Nucleus accumbens (tissue), 56 donors: Measurements from ENCODE around the gene SLC18B1.

ENCODE experiments used
- DNase-seq, 56 donors: peaks; one replicate each; lab custom pipeline; 2025; lab: John Stamatoyannopoulos, UW

The SLC18B1 gene

DNA sequence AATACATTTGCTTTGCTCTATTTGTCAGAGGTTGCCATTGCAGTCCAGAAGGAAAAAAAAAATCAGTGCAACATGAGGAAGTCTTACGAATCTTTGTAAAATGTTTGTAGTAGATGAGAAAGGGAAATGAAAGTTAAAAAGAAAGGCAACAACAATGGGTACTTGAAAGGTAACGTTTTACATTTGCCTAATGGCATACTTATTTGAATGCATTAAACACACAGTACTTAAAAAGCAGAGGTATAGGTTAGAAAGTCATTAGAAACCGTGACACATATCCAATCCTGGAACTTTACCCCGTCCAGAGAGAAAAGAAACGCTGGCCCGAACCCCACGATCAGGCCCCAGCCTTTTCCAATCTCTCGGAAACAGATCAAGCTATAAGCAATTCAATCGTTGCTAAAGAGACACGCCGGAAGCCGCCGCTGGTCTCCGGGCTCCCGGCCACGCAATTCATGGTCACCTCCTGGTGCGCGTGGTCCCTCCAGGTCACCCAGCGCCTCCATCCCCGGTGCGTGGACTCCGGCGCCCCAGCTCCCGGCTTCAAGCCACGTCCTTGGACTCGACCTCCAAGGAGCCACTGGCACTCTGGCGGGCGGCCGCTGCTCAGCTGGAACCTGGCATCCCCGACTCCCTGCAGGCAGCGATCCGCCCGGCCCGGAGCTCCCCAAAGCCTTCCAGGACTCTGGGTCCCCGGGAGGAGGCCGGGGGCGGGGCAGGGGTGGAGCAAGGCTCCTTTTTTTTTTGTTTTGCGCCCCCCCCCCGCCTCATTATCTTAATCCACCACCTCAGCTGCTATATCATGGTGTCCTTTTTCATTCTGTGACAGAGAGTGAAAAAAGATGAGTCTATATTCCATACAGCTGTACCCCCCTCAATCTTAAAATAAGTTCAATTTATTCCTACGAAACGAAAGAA lies at the start of gene SLC18B1:
Gene SLC18B1 (minus strand): TSS at position 687 of the 918 bp plus-strand sequence. CDS start 181 bp downstream, at position 506.
- peak in 55 of 56 donors; percentile 9 to 82 (median 50) for DNase-seq

DNA sequence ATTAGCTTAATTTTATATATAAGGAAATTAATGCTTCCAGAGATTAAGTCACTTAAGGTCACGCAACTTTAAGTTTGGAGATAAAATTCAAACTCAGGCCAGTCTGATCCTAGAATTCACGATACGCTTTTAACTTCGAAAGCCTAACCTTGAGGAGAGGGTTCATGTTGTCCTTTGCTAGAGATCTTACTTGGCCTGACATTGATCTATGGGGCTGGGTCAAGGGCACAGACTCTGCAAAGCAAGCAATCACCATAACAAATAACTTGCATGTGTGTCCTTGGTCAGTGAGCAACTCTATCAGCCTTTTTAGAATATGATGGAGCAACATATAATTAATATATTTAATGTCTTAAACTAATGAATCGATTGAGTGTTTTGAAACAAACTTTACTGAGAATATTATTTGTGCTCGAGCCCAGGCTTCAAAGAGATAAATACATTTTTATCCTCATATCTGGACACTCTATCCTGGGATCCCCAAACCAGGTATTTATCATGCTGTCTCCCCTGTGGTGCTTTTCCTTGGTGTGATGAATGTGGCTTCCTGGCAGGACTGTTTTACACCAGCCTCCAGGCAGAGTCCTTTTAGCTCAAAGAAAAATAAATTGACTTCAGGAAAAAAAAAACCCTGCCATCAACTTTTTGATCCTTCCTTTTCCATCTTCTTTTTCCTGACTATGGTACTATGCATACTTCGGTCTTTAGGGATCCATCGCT lies 45.0 kb upstream of the SLC18B1 start:
- no peak for DNase-seq

DNA sequence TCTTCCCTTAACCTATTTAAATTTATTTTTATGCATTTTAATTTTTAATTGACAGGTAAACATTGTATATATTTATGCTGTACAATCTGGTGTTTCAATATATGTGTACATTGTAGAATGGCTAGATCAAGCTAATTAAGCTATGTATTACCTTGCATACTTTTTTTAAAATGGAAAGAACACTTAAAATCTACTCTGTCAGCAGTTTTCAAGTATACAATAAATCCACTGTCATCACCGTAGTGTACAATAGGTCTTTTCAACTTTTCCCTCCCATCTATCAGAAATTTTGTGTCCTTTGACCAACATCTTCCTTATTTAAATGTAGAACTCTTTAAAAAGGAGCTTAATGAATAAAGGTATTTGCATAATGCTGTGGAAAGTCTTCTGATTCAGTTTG lies 43.5 kb upstream of the SLC18B1 start:
- DNase-seq, result no peak

GRCh38 chr6:132832891-132833290 lies 34.5 kb upstream of the SLC18B1 start:
- no peak for DNase-seq

DNA sequence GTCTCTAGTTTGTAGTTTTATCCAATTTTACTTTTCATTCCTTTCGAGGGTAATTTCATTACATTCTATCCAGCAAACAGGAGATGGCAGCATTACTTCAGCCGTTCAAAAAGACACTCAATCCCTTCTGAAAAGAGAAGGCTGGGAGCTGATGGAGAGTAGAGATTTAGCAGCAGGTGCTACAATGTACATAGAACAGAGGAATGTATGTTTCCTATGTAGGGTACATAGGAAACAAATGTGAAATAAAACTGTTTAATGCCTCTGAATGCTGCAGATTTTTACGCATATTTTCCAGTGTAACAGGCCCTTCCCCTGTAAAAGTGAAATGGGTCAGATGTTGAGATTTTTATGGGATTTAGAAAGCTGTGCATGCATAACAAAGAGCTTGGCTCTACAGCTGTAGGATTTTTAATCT lies 31.9 kb upstream of the SLC18B1 start:
- DNase-seq, result peak in 8 of 56 donors; percentile 1 to 45 (median 6)

- no peak for DNase-seq
These were observed 22.4 kb upstream of the SLC18B1 start for GRCh38 chr6:132820629-132821381.

DNA sequence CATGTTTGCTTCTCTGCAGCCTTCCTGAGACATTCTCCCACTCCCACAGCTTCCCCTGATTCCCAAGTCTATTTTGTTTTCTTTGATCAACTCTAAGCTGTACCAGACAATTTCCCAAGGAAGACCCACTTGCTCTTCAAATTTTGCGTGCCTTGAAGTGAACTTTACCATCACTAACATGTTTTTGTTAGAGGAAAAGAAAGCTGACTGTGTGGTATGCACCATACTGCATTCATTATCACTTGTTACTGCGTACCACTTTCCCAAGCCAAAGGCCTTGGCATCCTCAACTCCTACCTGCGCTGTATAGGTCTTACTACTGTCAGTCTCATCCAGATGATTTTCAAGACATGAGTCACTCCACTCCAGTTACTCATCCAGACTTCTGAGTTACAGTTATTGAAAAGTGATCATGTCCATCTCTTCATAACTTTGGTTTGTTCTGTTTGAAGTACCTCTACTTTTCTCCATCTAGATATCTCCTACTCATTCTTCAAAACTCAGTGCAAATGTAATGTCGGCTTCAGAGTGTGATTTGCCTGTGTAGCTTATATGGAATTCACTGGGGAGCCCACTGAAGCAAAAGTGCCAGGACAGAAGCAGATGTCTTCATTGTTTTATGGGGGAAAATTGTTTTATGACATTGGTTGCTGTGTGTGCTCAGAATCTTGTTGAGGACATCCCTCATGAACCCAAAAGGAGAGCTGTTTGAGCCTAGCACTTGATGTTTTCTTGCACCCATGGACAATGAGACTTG lies 21.1 kb upstream of the SLC18B1 start:
- no peak for DNase-seq

DNA sequence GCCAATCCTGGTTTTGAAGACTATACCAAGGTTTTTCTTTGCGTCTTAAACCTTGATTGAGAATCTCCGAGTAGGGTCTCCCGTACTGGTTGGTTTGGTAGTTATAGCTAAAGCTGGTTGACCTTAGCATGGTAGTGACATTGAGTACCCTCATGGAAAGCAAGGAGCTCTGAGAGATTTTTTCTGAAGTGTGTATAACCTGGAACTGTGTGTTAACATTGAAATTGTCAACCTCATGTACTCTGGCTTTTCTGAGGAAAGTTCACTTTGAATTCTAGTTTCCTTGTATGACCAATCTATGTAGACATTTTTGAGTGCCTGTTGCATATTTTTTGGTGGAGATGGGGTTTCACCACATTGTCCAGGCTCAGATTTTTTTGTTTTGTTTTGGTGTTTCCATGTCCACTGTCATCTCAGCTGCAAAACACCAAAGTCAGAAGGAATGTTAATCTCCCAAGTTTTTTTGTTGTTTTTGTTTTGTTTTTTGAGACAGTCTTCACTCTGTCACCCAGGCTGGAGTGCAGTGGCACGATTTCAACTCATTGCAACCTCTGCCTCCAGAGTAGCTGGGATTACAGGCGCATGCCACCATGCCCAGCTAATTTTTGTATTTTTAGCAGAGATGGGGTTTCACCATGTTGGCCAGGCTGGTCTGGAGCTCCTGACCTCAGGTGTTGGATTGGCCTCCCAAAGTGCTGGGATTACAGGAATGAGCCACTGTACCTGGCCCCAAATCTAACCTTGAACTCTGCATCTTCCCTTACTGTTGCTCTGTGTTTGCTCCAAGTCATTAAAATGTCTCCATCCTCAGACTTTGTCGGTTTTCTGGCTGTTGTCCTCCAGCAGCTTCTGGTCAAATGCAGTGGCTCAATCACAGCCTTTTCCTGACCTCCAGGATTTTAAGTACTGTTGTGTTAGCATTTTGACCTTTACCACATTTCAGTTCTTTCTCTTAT lies 20.2 kb upstream of the SLC18B1 start:
- no peak for DNase-seq

- DNase-seq, result no peak
These were observed 19.3 kb upstream of the SLC18B1 start for GRCh38 chr6:132817554-132818403.

DNA sequence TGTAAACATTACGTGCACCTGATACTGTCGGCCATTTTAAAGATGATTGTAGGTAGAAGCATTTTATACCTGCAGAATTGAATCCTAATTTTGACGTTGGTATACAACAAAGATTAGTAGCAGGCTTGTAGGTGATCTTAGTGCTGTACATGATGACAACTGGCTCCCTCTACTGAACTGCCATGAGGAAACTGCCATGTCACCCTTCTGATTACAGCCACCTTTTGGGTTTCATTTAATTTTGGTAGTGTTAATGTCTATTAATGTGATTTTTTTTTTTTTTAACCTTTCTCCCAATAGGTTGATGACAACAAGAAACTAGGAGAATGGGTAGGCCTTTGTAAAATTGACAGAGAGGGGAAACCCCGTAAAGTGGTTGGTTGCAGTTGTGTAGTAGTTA lies 18.2 kb upstream of the SLC18B1 start:
- no peak for DNase-seq

GRCh38 chr6:132814716-132815570 lies 16.5 kb upstream of the SLC18B1 start:
- peak in 1 of 56 donors; percentile 48 for DNase-seq

- peak in 46 of 56 donors; percentile 4 to 74 (median 44) for DNase-seq
These were observed 14.9 kb upstream of the SLC18B1 start for GRCh38 chr6:132813173-132813856.

DNA sequence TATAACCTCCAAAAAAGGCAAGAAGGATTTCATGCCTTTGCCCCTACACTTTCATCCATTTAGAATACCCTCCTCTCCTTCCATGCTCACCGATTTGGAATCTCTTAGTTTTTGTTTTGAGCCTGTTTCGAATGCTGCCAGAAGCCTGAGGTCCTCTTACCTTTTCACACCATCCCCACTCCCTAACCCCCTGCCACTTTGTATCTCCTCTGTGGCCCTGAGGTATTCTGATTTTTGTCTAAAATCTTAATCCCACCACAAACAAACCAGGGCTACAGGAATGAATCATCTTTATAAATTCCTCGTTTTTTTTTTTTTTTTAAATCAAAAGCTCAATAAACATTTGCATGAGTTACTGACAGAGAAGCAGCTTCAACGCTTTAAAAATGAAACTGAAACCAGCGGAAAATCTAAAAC lies 14.3 kb upstream of the SLC18B1 start:
- peak in 1 of 56 donors; percentile 6 for DNase-seq

GRCh38 chr6:132812255-132812732 lies 13.9 kb upstream of the SLC18B1 start:
- DNase-seq, result peak in 1 of 56 donors; percentile 21

DNA sequence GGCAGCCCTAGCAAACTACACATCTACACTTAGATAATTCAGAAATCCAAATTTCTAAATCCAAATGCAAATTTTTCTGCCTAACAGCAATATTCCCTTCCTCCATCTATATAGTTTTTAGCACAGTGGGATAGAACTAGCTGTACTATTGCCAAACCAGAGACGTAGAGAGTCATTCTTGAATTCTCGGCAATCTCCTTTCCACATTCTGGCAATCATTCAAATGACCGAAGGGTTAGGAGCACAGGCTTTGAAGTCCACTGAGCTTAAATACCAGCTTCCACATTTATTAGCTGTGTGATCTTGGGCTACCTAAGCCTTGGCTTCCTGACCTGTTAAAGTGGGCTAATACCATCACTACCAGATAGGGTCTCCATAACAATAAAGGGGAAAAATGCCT lies 12.8 kb upstream of the SLC18B1 start:
- no peak for DNase-seq

DNA sequence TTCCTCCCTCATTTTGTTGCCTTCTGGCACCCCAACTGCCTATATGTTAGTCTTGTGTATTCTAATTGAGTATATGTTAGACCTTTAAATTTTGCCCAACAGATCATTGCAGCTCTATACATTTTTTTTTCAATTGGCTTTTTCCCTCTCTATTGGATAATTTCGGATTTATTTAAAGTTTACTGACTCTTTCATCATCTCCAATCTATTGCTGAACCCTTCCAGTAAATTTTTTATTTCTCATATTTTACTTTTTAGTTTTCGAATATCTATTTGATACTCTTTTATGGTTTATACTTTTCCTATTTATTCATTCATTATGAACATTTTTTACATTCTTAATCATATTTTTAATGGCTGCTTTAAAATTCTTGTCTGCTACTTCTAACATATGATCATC lies 7.1 kb upstream of the SLC18B1 start:
- DNase-seq, result no peak
